Liver (tissue), 9 donors: Measurements from ENCODE around the gene CCDC91. TPM values are rescaled to one million over a fixed set of nuclear protein-coding genes. Genes with fewer than 3 reads are reported as not detected.

Source experiments
- DNase-seq: peaks from one replicate; pipeline ENCODE4 v3.0.0-alpha.2; 2017; ENCODE audit warnings: low spot score
- H3K27ac ChIP-seq, 2 donors: one replicate each; pipeline ENCODE4 v1.7.0; 2013; ENCODE audit warnings: inconsistent platforms in 2 of 2, low read length in 2 of 2, control low read depth in 1 of 2, low read depth in 1 of 2, mild to moderate bottlenecking in 1 of 2
- H3K27me3 ChIP-seq, 4 donors: one replicate each; pipeline versions ENCODE4 v1.6.1 to v1.7.0; 2013; ENCODE audit warnings: low read length in 3 of 4, inconsistent platforms in 1 of 4, mild to moderate bottlenecking in 1 of 4, moderate library complexity in 1 of 4; ENCODE audit not compliant: control insufficient read depth in 4 of 4, insufficient read depth in 4 of 4
- H3K36me3 ChIP-seq, 4 donors: one replicate each; pipeline versions ENCODE4 v1.6.1 to v1.7.0; 2013; ENCODE audit warnings: low read length in 3 of 4, mild to moderate bottlenecking in 3 of 4, low read depth in 1 of 4, moderate library complexity in 1 of 4; ENCODE audit not compliant: control insufficient read depth in 4 of 4, insufficient read depth in 3 of 4
- H3K4me1 ChIP-seq, 4 donors: one replicate each; pipeline versions ENCODE4 v1.6.1 to v1.7.0; 2013; ENCODE audit warnings: low read length in 3 of 4, mild to moderate bottlenecking in 3 of 4, moderate library complexity in 1 of 4; ENCODE audit not compliant: control insufficient read depth in 4 of 4, insufficient read depth in 4 of 4
- H3K4me3 ChIP-seq, 3 donors: one replicate each; pipeline versions ENCODE4 v1.6.1 to v1.7.0; 2013; ENCODE audit warnings: low read length in 3 of 3, control low read depth in 1 of 3, low read depth in 1 of 3, mild to moderate bottlenecking in 1 of 3
- H3K9ac ChIP-seq, 2 donors: one replicate each; pipeline ENCODE4 v1.7.0; 2013; ENCODE audit warnings: low read length in 2 of 2, mild to moderate bottlenecking in 2 of 2, moderate library complexity in 2 of 2, control low read depth in 1 of 2, low read depth in 1 of 2
- H3K9me3 ChIP-seq, 4 donors: one replicate each; pipeline versions ENCODE4 v1.6.1 to v1.7.0; 2013; ENCODE audit warnings: low read length in 3 of 4; ENCODE audit not compliant: control insufficient read depth in 4 of 4
- CTCF ChIP-seq: fragments of 150-350 bp; IDR thresholded peaks from 2 replicates; pipeline ENCODE4 v1.5.1; 2017; ENCODE audit warnings: improper control_type of control experiment, low read depth, low read length; ENCODE audit not compliant: missing input control
- EGR1 ChIP-seq, 2 donors: IDR thresholded peaks; 2 replicates each; pipeline ENCODE4 v1.6.1; 2016 to 2018; ENCODE audit warnings: antibody characterized with exemption in 2 of 2, low read depth in 2 of 2
- FOXA1 ChIP-seq: IDR thresholded peaks from 2 replicates; pipeline ENCODE4 v1.6.1; 2016; ENCODE audit warnings: antibody characterized with exemption
- FOXA2 ChIP-seq: IDR thresholded peaks from 2 replicates; pipeline ENCODE4 v1.6.1; 2016; ENCODE audit warnings: antibody characterized with exemption
- GABPA ChIP-seq, 2 donors: IDR thresholded peaks in 1 of 2; conservative IDR thresholded peaks in 1 of 2; 2 replicates each; pipeline ENCODE4 v1.6.1; 2016; ENCODE audit warnings: antibody characterized with exemption in 2 of 2, mild to moderate bottlenecking in 1 of 2, moderate library complexity in 1 of 2
- HNF4A ChIP-seq, 2 donors: conservative IDR thresholded peaks; 2 replicates each; pipeline ENCODE4 v1.6.1; 2016; ENCODE audit warnings: antibody characterized with exemption in 2 of 2, mild to moderate bottlenecking in 2 of 2
- HNF4G ChIP-seq: IDR thresholded peaks from 2 replicates; pipeline ENCODE4 v1.6.1; 2016; ENCODE audit warnings: antibody characterized with exemption
- JUND ChIP-seq, 2 donors: IDR thresholded peaks; 2 replicates each; pipeline ENCODE4 v1.6.1; 2016; ENCODE audit warnings: antibody characterized with exemption in 2 of 2
- NR2F2 ChIP-seq: IDR thresholded peaks from 2 replicates; pipeline ENCODE4 v1.6.1; 2016; ENCODE audit warnings: antibody characterized with exemption
- RAD21 ChIP-seq, 2 donors: IDR thresholded peaks; 2 replicates each; pipeline ENCODE4 v1.6.1; 2016; ENCODE audit warnings: antibody characterized with exemption in 2 of 2, mild to moderate bottlenecking in 2 of 2
- REST ChIP-seq: IDR thresholded peaks from 2 replicates; pipeline ENCODE4 v1.6.1; 2016; ENCODE audit warnings: antibody characterized with exemption, mild to moderate bottlenecking
- RXRA ChIP-seq, 2 donors: IDR thresholded peaks; 2 replicates each; pipeline ENCODE4 v1.6.1; 2017 to 2018; ENCODE audit warnings: antibody characterized with exemption in 2 of 2, mild to moderate bottlenecking in 1 of 2
- SP1 ChIP-seq: IDR thresholded peaks from 2 replicates; pipeline ENCODE4 v1.6.1; 2018; ENCODE audit warnings: antibody characterized with exemption, mild to moderate bottlenecking
- TAF1 ChIP-seq: conservative IDR thresholded peaks from 2 replicates; pipeline ENCODE4 v1.6.1; 2016; ENCODE audit warnings: antibody characterized with exemption, mild to moderate bottlenecking
- YY1 ChIP-seq: IDR thresholded peaks from 2 replicates; pipeline ENCODE4 v1.6.1; 2016; ENCODE audit warnings: antibody characterized with exemption, mild to moderate bottlenecking
- ZBTB33 ChIP-seq: IDR thresholded peaks from 2 replicates; pipeline ENCODE4 v1.6.1; 2016; ENCODE audit warnings: antibody characterized with exemption
- whole genome bisulfite sequencing: extraction: QIAGEN DNeasy Blood & Tissue Kit; methylation state at CpG from one replicate; pipeline ENCODE4 v1.1.7; 2013; 5-methylcytosine and 5-hydroxymethylcytosine counted together
- polyA plus RNA-seq, 2 donors: library from polyadenylated mRNA; stranded (reverse) in 1 of 2; unstranded in 1 of 2; fragments of 200-250 nt in 1 of 2; fragments of >200 nt in 1 of 2; fragmentation: Nextera tagmentation in 1 of 2; extraction: Ambion mirVana in 1 of 2; gene quantifications; one replicate each; pipeline versions ENCODE4 v1.2.1 to v1.2.3, GENCODE V29; 2013 to 2015
- total RNA-seq, 2 donors: library from RNA; depleted of rRNA; stranded (reverse); fragments of >200 nt; gene quantifications; one replicate each; pipeline ENCODE4 v1.2.3, GENCODE V29; 2014
- TF ChIP-seq, protein P1 (sequence below): IDR thresholded peaks from 2 replicates; pipeline ENCODE4 v1.6.1; 2016; ENCODE audit warnings: antibody characterized with exemption
- TF ChIP-seq, protein P2 (sequence below): IDR thresholded peaks from 2 replicates; pipeline ENCODE4 v1.6.1; 2016; ENCODE audit warnings: antibody characterized with exemption
- donor health status: healthy.
- donor health status: healthy.
- donor health status: healthy.
- donor health status: healthy.
- donor health status: healthy.

The CCDC91 gene, protein sequence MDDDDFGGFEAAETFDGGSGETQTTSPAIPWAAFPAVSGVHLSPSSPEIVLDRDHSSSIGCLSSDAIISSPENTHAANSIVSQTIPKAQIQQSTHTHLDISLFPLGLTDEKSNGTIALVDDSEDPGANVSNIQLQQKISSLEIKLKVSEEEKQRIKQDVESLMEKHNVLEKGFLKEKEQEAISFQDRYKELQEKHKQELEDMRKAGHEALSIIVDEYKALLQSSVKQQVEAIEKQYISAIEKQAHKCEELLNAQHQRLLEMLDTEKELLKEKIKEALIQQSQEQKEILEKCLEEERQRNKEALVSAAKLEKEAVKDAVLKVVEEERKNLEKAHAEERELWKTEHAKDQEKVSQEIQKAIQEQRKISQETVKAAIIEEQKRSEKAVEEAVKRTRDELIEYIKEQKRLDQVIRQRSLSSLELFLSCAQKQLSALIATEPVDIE
- total RNA-seq (10 to 100 TPM; 15.4 to 29.0 TPM), polyA plus RNA-seq (10 to 100 TPM in 1 of 2 donors, 1 to 10 TPM in 1; 8.4 to 14.9 TPM)

DNA sequence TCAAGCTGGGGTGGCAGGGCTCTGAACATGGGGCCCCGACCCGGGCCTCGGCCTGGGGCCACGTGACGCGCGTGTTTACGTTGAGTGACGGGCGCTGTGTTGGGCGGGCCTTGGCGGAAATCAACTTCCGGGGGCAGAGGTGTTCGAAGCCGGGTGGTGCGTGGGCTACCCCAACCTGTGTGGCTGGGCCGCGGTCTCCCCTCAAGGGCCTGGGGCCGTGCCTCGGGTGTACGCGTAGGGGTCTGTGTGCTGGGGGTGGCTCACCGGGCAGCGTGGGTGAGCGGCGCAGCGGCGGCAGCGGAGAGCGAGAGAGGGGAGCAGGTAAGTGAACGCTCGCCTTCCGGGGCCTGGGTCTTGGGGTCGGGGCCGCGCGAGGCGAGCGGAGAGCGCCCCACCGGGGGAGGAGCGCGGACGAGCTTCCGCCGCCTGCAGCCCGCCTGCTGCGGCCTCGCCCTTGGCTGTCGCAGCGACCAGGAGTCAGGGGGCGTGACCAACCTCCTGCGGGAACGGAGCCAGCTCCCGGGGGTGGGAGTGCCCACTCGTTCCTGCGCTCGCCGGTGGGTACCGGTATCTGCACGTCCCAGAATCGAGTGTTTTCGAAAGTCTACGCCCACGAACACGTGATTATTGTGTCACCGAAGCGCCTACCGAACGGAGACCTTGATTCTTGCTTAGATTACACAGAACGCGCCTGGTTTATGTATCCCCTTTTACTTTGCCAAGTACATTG, at the start of gene CCDC91:
Gene CCDC91, plus strand, starts transcription at position 136 of the 730 bp plus-strand sequence. CDS start 66,760 bp downstream, outside the sequence.
- under 1% methylated on average over 72 of the region's 72 CpGs for WGBS
- no peaks in the 10 kb centered on the region for H3K27me3 ChIP-seq
- peak within 1 kb of the TSS; percentile 79 to 97 (median 86) for H3K4me3 ChIP-seq
- peak within 1 kb of the TSS; percentile 92 to 99 for H3K27ac ChIP-seq
- peaks cover 0 to 2% (median 0%) of the 10 kb centered on the region in 4 donors for H3K36me3 ChIP-seq
- DNase-seq: peak; percentile 95
- H3K9me3 ChIP-seq: no peaks in the 10 kb centered on the region
- peaks cover 2 to 15% (median 5%) of the 10 kb centered on the region in 4 donors for H3K4me1 ChIP-seq
- peak in 1 of 2 donors; percentile 38 for TF ChIP-seq RAD21 (IDR thresholded peaks at IDR 0.05)
- peak in 1 of 2 donors; percentile 45 for TF ChIP-seq RXRA (IDR thresholded peaks at IDR 0.05)
- TF ChIP-seq NR2F2: peak; percentile 41
- no peak for TF ChIP-seq CTCF
- TF ChIP-seq JUND (IDR thresholded peaks at IDR 0.05): peak in 1 of 2 donors; percentile 15
- peak; percentile 6 for TF ChIP-seq YY1
- TF ChIP-seq FOXA1: no peak
- peak; percentile 56 for TF ChIP-seq REST
- TF ChIP-seq HNF4A (conservative IDR thresholded peaks at IDR 0.05): peak in 1 of 2 donors; percentile 30
- TF ChIP-seq, protein P1, sequence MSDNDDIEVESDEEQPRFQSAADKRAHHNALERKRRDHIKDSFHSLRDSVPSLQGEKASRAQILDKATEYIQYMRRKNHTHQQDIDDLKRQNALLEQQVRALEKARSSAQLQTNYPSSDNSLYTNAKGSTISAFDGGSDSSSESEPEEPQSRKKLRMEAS: peak; percentile 66
- TF ChIP-seq EGR1 (IDR thresholded peaks at IDR 0.05; ENCODE audit: low read depth in 2 of 2): peak in 1 of 2 donors; percentile 46
- no peak for TF ChIP-seq FOXA2
- no peak for TF ChIP-seq HNF4G
- no peak for TF ChIP-seq TAF1
- peak; percentile 59 to 88 for TF ChIP-seq GABPA (IDR thresholded peaks at IDR 0.05 in 1 of 2, conservative IDR thresholded peaks at IDR 0.05 in 1 of 2)
- TF ChIP-seq ZBTB33: no peak
- TF ChIP-seq, protein P2, sequence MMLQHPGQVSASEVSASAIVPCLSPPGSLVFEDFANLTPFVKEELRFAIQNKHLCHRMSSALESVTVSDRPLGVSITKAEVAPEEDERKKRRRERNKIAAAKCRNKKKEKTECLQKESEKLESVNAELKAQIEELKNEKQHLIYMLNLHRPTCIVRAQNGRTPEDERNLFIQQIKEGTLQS: no peak
- TF ChIP-seq SP1: peak; percentile 27
- H3K9ac ChIP-seq: peak within 1 kb of the TSS; percentile 85 to 86
